H1 (cell line): Measurements from ENCODE around the gene FAT1. TPM values are rescaled to one million over a fixed set of nuclear protein-coding genes. Genes with fewer than 3 reads are reported as not detected.

Source experiments
- CTCF ChIA-PET: fragments of 300-600 bp; sonication (Branson Sonifier 250); formaldehyde crosslinking; loops from one replicate; lab custom pipeline; 2021; ENCODE audit not compliant: partially characterized antibody; lab: Charles Lee
- POLR2A ChIA-PET: fragments of 300-600 bp; sonication (Branson Sonifier 250); formaldehyde crosslinking; loops from one replicate; lab custom pipeline; 2021; ENCODE audit warnings: inconsistent platforms; ENCODE audit not compliant: partially characterized antibody; lab: Charles Lee
- DNase-seq, 2 experiments: peaks; one replicate each; pipeline versions ENCODE4 v3.0.0 to v3.0.0-alpha.2; 2010 to 2022; ENCODE audit warnings: low spot score in 2 of 2, low read depth in 1 of 2, mixed read lengths in 1 of 2
- FAIRE-seq: peaks from 2 replicates; lab custom pipeline; 2011; peaks lifted over from hg19 to GRCh38; lab: Jason Lieb, UNC
- H2AFZ ChIP-seq: 2 replicates; pipeline ENCODE4 v1.8.1; 2012; ENCODE audit warnings: low read length, inconsistent platforms
- H2AK5ac ChIP-seq: 2 replicates; pipeline ENCODE4 v1.6.1; 2013; ENCODE audit warnings: low read depth, low read length
- H2BK120ac ChIP-seq: replicated peaks from 2 replicates; pipeline ENCODE3; 2013; ENCODE audit warnings: low read depth, low read length, inconsistent platforms
- H2BK12ac ChIP-seq: 2 replicates; pipeline ENCODE4 v1.6.1; 2013; ENCODE audit warnings: low read depth, low read length
- H2BK15ac ChIP-seq: 2 replicates; pipeline ENCODE4 v1.6.1; 2013; ENCODE audit warnings: low read length
- H2BK20ac ChIP-seq: 2 replicates; pipeline ENCODE4 v1.6.1; 2013; ENCODE audit warnings: low read length
- H2BK5ac ChIP-seq: 2 replicates; pipeline ENCODE4 v1.6.1; 2013; ENCODE audit warnings: low read depth, low read length
- H3K14ac ChIP-seq: 2 replicates; pipeline ENCODE4 v1.6.1; 2013; ENCODE audit warnings: inconsistent platforms; ENCODE audit not compliant: insufficient read length
- H3K18ac ChIP-seq: 2 replicates; pipeline ENCODE4 v1.6.1; 2013; ENCODE audit warnings: low read length; ENCODE audit errors: extremely low read depth
- H3K23ac ChIP-seq: 2 replicates; pipeline ENCODE4 v1.6.1; 2013; ENCODE audit warnings: inconsistent platforms; ENCODE audit not compliant: insufficient read length
- H3K23me2 ChIP-seq: 2 replicates; pipeline ENCODE4 v1.6.1; 2013; ENCODE audit warnings: low read depth, low read length
- H3K27ac ChIP-seq: 2 replicates; pipeline ENCODE4 v1.6.1; 2011; ENCODE audit warnings: low read depth, low read length, inconsistent platforms
- H3K27me3 ChIP-seq, 4 experiments: replicated peaks in 1 of 4; 1 replicate in 1 of 4; 2 replicates in 3 of 4; pipeline versions ENCODE4 v1.6.1 to v1.8.1; 2011 to 2013; ENCODE audit warnings: low read length in 3 of 4, mild to moderate bottlenecking in 3 of 4, inconsistent platforms in 2 of 4, mixed read lengths in 2 of 4, moderate library complexity in 1 of 4; ENCODE audit not compliant: control insufficient read depth in 3 of 4, insufficient read depth in 3 of 4; ENCODE audit errors: extremely low read depth in 1 of 4
- H3K36me3 ChIP-seq, 4 experiments: 2 replicates each; pipeline versions ENCODE4 v1.6.1 to v1.8.1; 2011 to 2013; ENCODE audit warnings: mild to moderate bottlenecking in 4 of 4, low read length in 3 of 4, moderate library complexity in 2 of 4, control low read depth in 1 of 4, inconsistent platforms in 1 of 4; ENCODE audit not compliant: insufficient read depth in 4 of 4, control insufficient read depth in 2 of 4
- H3K4ac ChIP-seq: replicated peaks from 2 replicates; pipeline ENCODE3; 2013; ENCODE audit warnings: low read length, low read depth, mixed read lengths, inconsistent platforms; ENCODE audit not compliant: insufficient read length
- H3K4me1 ChIP-seq, 4 experiments: replicated peaks in 1 of 4; 1 replicate in 1 of 4; 2 replicates in 3 of 4; pipeline versions ENCODE4 v1.6.1 to v1.8.1; 2011 to 2013; ENCODE audit warnings: low read length in 3 of 4, inconsistent platforms in 2 of 4, mixed read lengths in 1 of 4; ENCODE audit not compliant: insufficient read depth in 4 of 4, control insufficient read depth in 3 of 4
- H3K4me2 ChIP-seq, 2 experiments: 2 replicates each; pipeline versions ENCODE4 v1.6.1 to v1.8.1; 2011 to 2013; ENCODE audit warnings: low read depth in 2 of 2, low read length in 2 of 2, control low read depth in 1 of 2, inconsistent platforms in 1 of 2, mild to moderate bottlenecking in 1 of 2; ENCODE audit not compliant: insufficient read depth in 1 of 2
- H3K4me3 ChIP-seq, 4 experiments: fragments of 200-600, 300-600 bp in 1 of 4; sonication (generic), shearing (Covaris generic), sonication (Bioruptor Twin) in 1 of 4; 2 replicates each; pipeline versions ENCODE4 v1.5.1 to v1.8.1; 2011 to 2016; ENCODE audit warnings: low read length in 4 of 4, low read depth in 3 of 4, control low read depth in 2 of 4, inconsistent platforms in 2 of 4, mild to moderate bottlenecking in 2 of 4, mixed read lengths in 1 of 4, moderate library complexity in 1 of 4; ENCODE audit not compliant: insufficient read depth in 2 of 4; ENCODE audit errors: extremely low read depth in 1 of 4
- H3K56ac ChIP-seq: replicated peaks from 2 replicates; pipeline ENCODE3; 2013; ENCODE audit warnings: low read depth, mild to moderate bottlenecking, mixed read lengths, low read length, inconsistent platforms; ENCODE audit not compliant: insufficient read length
- H3K79me1 ChIP-seq: 2 replicates; pipeline ENCODE4 v1.6.1; 2013; ENCODE audit warnings: low read depth, low read length, control low read depth
- H3K79me2 ChIP-seq, 2 experiments: 2 replicates each; pipeline versions ENCODE4 v1.6.1 to v1.8.1; 2012 to 2013; ENCODE audit warnings: low read length in 2 of 2, mild to moderate bottlenecking in 2 of 2, inconsistent platforms in 1 of 2; ENCODE audit not compliant: insufficient read depth in 2 of 2, control insufficient read depth in 1 of 2
- H3K9ac ChIP-seq, 4 experiments: replicated peaks in 1 of 4; 1 replicate in 1 of 4; 2 replicates in 3 of 4; pipeline versions ENCODE4 v1.6.1 to v1.8.1; 2011 to 2013; ENCODE audit warnings: low read depth in 3 of 4, low read length in 3 of 4, control low read depth in 2 of 4, mild to moderate bottlenecking in 2 of 4, moderate library complexity in 2 of 4, inconsistent platforms in 1 of 4; ENCODE audit errors: extremely low read depth in 1 of 4
- H3K9me3 ChIP-seq, 2 experiments: 2 replicates each; pipeline versions ENCODE4 v1.6.1 to v1.8.1; 2012 to 2013; ENCODE audit warnings: mild to moderate bottlenecking in 2 of 2, moderate library complexity in 2 of 2, control low read depth in 1 of 2, inconsistent platforms in 1 of 2, low read depth in 1 of 2, low read length in 1 of 2, mixed read lengths in 1 of 2; ENCODE audit not compliant: insufficient read depth in 2 of 2
- H4K20me1 ChIP-seq, 2 experiments: replicated peaks in 1 of 2; 2 replicates each; pipeline versions ENCODE3 to v1.8.1; 2011 to 2013; ENCODE audit warnings: inconsistent platforms in 2 of 2, low read length in 2 of 2, mild to moderate bottlenecking in 1 of 2; ENCODE audit not compliant: insufficient read depth in 2 of 2, control insufficient read depth in 1 of 2
- H4K5ac ChIP-seq: 2 replicates; pipeline ENCODE4 v1.6.1; 2013; ENCODE audit warnings: low read length, low read depth, mixed read lengths, inconsistent platforms; ENCODE audit not compliant: insufficient read length
- H4K8ac ChIP-seq: 2 replicates; pipeline ENCODE4 v1.8.0; 2013; ENCODE audit warnings: mild to moderate bottlenecking, moderate library complexity, low read length, inconsistent platforms; ENCODE audit not compliant: insufficient read depth; ENCODE audit errors: extremely low read depth
- H4K91ac ChIP-seq: replicated peaks from 2 replicates; pipeline ENCODE3; 2013; ENCODE audit warnings: low read length, mixed read lengths, inconsistent platforms; ENCODE audit not compliant: insufficient read length
- NANOG ChIP-seq: IDR thresholded peaks from 2 replicates; pipeline ENCODE4 v1.6.1; 2011; ENCODE audit warnings: low read length, low read depth, mild to moderate bottlenecking, inconsistent platforms; ENCODE audit not compliant: insufficient read depth, poor library complexity, severe bottlenecking
- SIN3A ChIP-seq, 2 experiments: IDR thresholded peaks in 1 of 2; conservative IDR thresholded peaks in 1 of 2; 2 replicates each; pipeline ENCODE4 v1.6.1; 2011 to 2012; ENCODE audit warnings: low read length in 2 of 2, improper control_type of control experiment in 1 of 2, low read depth in 1 of 2, mild to moderate bottlenecking in 1 of 2
- SP4 ChIP-seq: IDR thresholded peaks from 2 replicates; pipeline ENCODE4 v1.6.1; 2012; ENCODE audit warnings: low read length, inconsistent platforms
- WGBS, 2 experiments: shearing (Covaris generic) in 1 of 2; methylation state at CpG; one replicate each; pipeline versions ENCODE4 v1.1.6 to v1.1.7; 2013 to 2015; ENCODE audit warnings: low lambda C conversion rate in 2 of 2, mixed read lengths in 2 of 2, inconsistent platforms in 1 of 2, low coverage in 1 of 2, missing lambda C conversion rate in 1 of 2; ENCODE audit not compliant: insufficient replicate concordance in 2 of 2, insufficient coverage in 1 of 2, insufficient read length in 1 of 2; ENCODE audit errors: extremely low coverage in 1 of 2, missing lambda C conversion rate in 1 of 2; 5-methylcytosine and 5-hydroxymethylcytosine counted together
- polyA plus RNA-seq, 7 experiments: library from polyadenylated mRNA; depleted of rRNA in 3 of 7; stranded (reverse) in 5 of 7; unstranded in 2 of 7; fragments of >200 nt in 5 of 7; fragments of 200-250 nt in 2 of 7; gene quantifications; 1 replicate in 5 of 7; 2 replicates in 1 of 7; 4 replicates in 1 of 7; pipeline versions ENCODE4 v1.2.1 to v1.2.3, GENCODE V29; 2011 to 2013; ENCODE audit warnings: missing spikeins in 2 of 7, mixed read lengths in 2 of 7
- total RNA-seq: library from RNA; stranded (reverse); fragmentation: NEBNext Ultra II Directional; extraction: Animal tissue kit (Norgen Biotek cat#: 25700); gene quantifications from 2 replicates; pipeline ENCODE4 v1.2.1, GENCODE V29; 2021

FAT1 gene
- total and polyA plus RNA-seq, 2 of the 8 experiments (the other 6 are each of a cell fraction or from before 2014, with no cell fraction given), result 94.4 to 137 TPM

DNA sequence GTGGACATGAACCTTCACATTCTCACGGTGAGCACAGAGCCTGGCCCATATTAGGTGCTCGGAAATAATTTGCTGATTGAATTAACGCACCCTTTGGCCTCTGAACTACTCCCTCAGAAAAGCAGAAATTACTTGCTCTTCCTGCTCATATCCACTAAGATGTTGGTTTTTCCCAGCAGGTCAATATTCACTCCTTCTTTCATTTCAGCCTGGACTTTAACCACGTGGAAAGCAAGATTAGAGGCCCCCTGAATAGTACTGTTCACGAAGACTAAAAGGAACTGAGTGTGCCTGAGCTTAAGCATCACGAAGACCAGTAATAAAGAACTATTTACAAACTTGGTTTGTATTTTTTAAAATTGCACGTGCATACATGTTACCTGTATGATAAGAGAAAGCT is 178.2 kb downstream of the FAT1 start:
- Histone ChIP-seq H2BK5ac (no peak overlapping the region), H3K79me2 (no peaks in the 10 kb centered on the region), H2BK120ac (no peak overlapping the region), H3K9me3 (peaks cover 4 to 5% of the 10 kb centered on the region in 2 experiments; a peak in 2 of 4 replicates), H2AFZ (no peak overlapping the region), H2BK20ac (no peak overlapping the region), H2BK12ac (no peak overlapping the region), H3K4me2 (no peak overlapping the region), H4K91ac (no peak overlapping the region), H3K27ac (no peak overlapping the region), H4K8ac (no peak overlapping the region), H3K23ac (no peak overlapping the region), H3K36me3 (no peaks in the 10 kb centered on the region), H4K20me1 (no peaks in the 10 kb centered on the region), H3K9ac (no peak overlapping the region), H3K23me2 (0 out of 2 replicates have a peak, but pooled peaks cover 2% of the 10 kb centered on the region), H3K4ac (no peak overlapping the region), H2BK15ac (no peak overlapping the region), H3K14ac (no peak overlapping the region), H3K79me1 (no peaks in the 10 kb centered on the region; the same call in 1 of the 2 replicates), H3K27me3 (no peaks in the 10 kb centered on the region; a peak in 1 of 7 replicates), H2AK5ac (no peak overlapping the region), H4K5ac (no peak overlapping the region), H3K4me3 (no peak overlapping the region), H3K18ac (no peak overlapping the region), H3K56ac (no peak overlapping the region), H3K4me1 (no peaks in the 10 kb centered on the region)
- CTCF ChIA-PET, result interaction anchor here (0.6 to 1.7 kb wide), 4 partner anchors 8 to 247 kb away, joined by 3 to 6 read pairs (median 4); no protein-coding TSS in a partner anchor
- TF ChIP-seq SP4 (no peak), SIN3A (conservative IDR thresholded peaks at IDR 0.05 in 1 of 2, IDR thresholded peaks at IDR 0.05 in 1 of 2; ENCODE audit: low read depth in 1 of 2, low read length in 2 of 2) (no peak), NANOG (no peak)
- 91% methylated on average over 7 of the region's 7 CpGs; no CpG with 5 or more reads in 1 of the 2 experiments for WGBS, 2 experiments
- DNase-seq (no peak), FAIRE-seq (no peak)
- POLR2A ChIA-PET, result no interaction called here
